OCI-LY1 (cell line): Measurements from ENCODE around the gene HOXA2.

Source experiments
- CTCF ChIP-seq: fragments of 200-600 bp; sonication (generic), shearing (Covaris generic); IDR thresholded peaks from 2 replicates; pipeline ENCODE4 v1.5.1; 2017; ENCODE audit warnings: mild to moderate bottlenecking, antibody characterized with exemption, low read length, moderate library complexity, mixed read lengths
- EZH2 ChIP-seq: fragments of 200-600 bp; sonication (generic), shearing (Covaris generic); IDR thresholded peaks from 2 replicates; pipeline ENCODE4 v1.8.0; 2017; ENCODE audit warnings: borderline replicate concordance, mixed run types, mild to moderate bottlenecking, antibody characterized with exemption, low read length, moderate library complexity, mixed read lengths

GRCh38 chr7:27121684-27122076, 19.2 kb upstream of the HOXA2 start:
- TF ChIP-seq CTCF (no peak), EZH2 (no peak)
